Fibroblast of lung (primary cell): Measurements from ENCODE around the gene GAA. TPM values are rescaled to one million over a fixed set of nuclear protein-coding genes. Genes with fewer than 3 reads are reported as not detected.

Experiments used
- DNase-seq, 2 donors: peaks; one replicate each; pipeline versions ENCODE4 v3.0.0 to v3.0.0-alpha.2; 2010; ENCODE audit warnings: low read depth in 2 of 2
- H2AFZ ChIP-seq: 2 replicates; pipeline ENCODE4 v1.5.1; 2012; ENCODE audit warnings: low read length, control low read depth, inconsistent platforms
- H3K27ac ChIP-seq: 2 replicates; pipeline ENCODE4 v1.5.1; 2011; ENCODE audit warnings: low read length, control low read depth; ENCODE audit not compliant: insufficient read depth
- H3K27me3 ChIP-seq: 2 replicates; pipeline ENCODE4 v1.5.1; 2011; ENCODE audit warnings: mild to moderate bottlenecking, low read length; ENCODE audit not compliant: control insufficient read depth, insufficient read depth
- H3K36me3 ChIP-seq: 2 replicates; pipeline ENCODE4 v1.5.1; 2011; ENCODE audit warnings: low read length; ENCODE audit not compliant: control insufficient read depth, insufficient read depth
- H3K4me1 ChIP-seq: 2 replicates; pipeline ENCODE4 v1.5.1; 2011; ENCODE audit warnings: low read length; ENCODE audit not compliant: control insufficient read depth, insufficient read depth; ENCODE audit errors: extremely low read depth
- H3K4me2 ChIP-seq: 2 replicates; pipeline ENCODE4 v1.5.1; 2011; ENCODE audit warnings: low read length, control low read depth; ENCODE audit not compliant: insufficient read depth; ENCODE audit errors: extremely low read depth
- H3K4me3 ChIP-seq, 4 experiments: fragments of 200-600 bp in 1 of 4; sonication (generic) in 1 of 4; replicated peaks in 1 of 4; 2 replicates each; pipeline ENCODE4 v1.5.1; 2011 to 2016; ENCODE audit warnings: low read length in 4 of 4, low read depth in 3 of 4, mild to moderate bottlenecking in 3 of 4, control low read depth in 2 of 4, inconsistent platforms in 1 of 4, mixed read lengths in 1 of 4; ENCODE audit not compliant: insufficient read depth in 1 of 4; ENCODE audit errors: control extremely low read depth in 1 of 4
- H3K79me2 ChIP-seq: 2 replicates; pipeline ENCODE4 v1.5.1; 2012; ENCODE audit warnings: mild to moderate bottlenecking, low read length, inconsistent platforms; ENCODE audit not compliant: control insufficient read depth, insufficient read depth
- H3K9ac ChIP-seq: 2 replicates; pipeline ENCODE4 v1.5.1; 2011; ENCODE audit warnings: mild to moderate bottlenecking, low read length, control low read depth; ENCODE audit not compliant: insufficient read depth
- H3K9me3 ChIP-seq: 2 replicates; pipeline ENCODE4 v1.5.1; 2012; ENCODE audit warnings: low read depth, low read length; ENCODE audit not compliant: control insufficient read depth, insufficient read depth
- H4K20me1 ChIP-seq: 2 replicates; pipeline ENCODE4 v1.5.1; 2011; ENCODE audit warnings: low read length; ENCODE audit not compliant: control insufficient read depth, insufficient read depth; ENCODE audit errors: extremely low read depth
- EZH2 ChIP-seq: IDR thresholded peaks from 2 replicates; pipeline ENCODE4 v1.5.1; 2012; ENCODE audit warnings: low read length, control low read depth, mild to moderate bottlenecking; ENCODE audit errors: missing control alignments
- polyA plus RNA-seq, 2 donors: library from polyadenylated mRNA; depleted of rRNA in 1 of 2; stranded (reverse) in 1 of 2; unstranded in 1 of 2; fragments of >200 nt; gene quantifications; 2 replicates each; pipeline ENCODE4 v1.2.1, GENCODE V29; 2011 to 2012; ENCODE audit warnings: missing spikeins in 1 of 2
- total RNA-seq: library from RNA; depleted of rRNA; stranded (reverse); fragments of >200 nt; gene quantifications from 2 replicates; pipeline ENCODE4 v1.2.1, GENCODE V29; 2014
- TF ChIP-seq, protein P1 (sequence below), 2 donors: IDR thresholded peaks in 1 of 2; conservative IDR thresholded peaks in 1 of 2; 1 replicate in 1 of 2; 2 replicates in 1 of 2; pipeline ENCODE4 v1.5.1; 2011 to 2012; ENCODE audit warnings: low read length in 2 of 2, control low read depth in 1 of 2, inconsistent platforms in 1 of 2, low read depth in 1 of 2, mild to moderate bottlenecking in 1 of 2

GAA gene
- total and polyA plus RNA-seq, 2 donors (not counting 1 experiment from before 2014, with no cell fraction given): 6.4 to 25.6 TPM

DNA sequence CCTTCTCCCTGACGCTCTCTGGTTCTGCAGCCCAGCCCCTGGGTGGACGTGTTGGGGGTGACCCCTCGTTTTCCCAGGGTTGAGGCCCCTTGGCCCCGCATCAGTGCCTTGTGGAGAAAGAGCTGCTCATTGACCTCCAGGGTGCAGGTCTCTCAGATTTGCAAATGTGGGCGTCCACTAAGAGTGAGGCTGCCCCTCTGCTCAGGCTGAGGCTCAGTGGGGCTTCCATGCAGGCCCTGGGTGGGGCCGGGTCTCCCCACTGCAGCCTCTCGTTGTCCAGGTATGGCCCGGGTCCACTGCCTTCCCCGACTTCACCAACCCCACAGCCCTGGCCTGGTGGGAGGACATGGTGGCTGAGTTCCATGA lies 9.0 kb downstream of the GAA start:
- no peak overlapping the region for H3K9ac ChIP-seq

DNA sequence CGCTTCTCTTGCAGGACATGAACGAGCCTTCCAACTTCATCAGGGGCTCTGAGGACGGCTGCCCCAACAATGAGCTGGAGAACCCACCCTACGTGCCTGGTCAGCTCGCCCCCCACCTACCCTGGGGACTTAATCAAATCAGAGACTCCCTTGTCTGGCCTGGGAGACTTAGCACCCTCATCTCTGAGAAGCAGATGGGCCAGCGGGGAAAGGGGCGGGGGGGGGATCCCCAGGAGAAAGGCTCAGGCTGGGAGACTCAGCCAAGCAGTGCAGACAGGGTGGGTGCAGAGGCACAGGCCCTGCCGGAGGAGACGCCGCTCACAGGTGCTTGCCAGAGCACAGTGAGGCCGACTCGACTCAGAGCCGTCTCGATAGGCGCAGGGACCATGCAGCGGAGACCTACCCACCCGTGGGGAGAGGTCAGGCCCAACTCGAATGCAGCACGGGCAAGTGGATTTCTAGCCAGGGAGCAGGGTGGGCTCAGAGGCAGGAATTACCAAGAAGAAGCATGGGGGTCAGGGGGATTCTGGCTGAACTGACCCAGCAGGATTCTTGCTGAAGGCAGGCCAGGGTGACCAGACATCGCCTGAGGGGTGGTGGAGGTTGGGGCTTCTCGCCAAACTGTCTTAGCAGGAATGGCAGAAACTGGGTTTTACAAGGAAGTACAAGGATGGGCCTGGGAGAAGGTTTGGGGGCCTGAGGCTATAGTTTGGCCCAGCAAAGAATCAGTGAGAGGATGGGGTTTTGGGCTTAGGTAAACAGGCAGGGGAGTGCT lies 9.7 kb downstream of the GAA start:
- no peaks in the 10 kb centered on the region for H4K20me1 ChIP-seq
- no peaks in the 10 kb centered on the region for H3K4me1 ChIP-seq
- H3K4me3 ChIP-seq: no peak overlapping the region
- H3K4me2 ChIP-seq: no peak overlapping the region
- H3K9me3 ChIP-seq: no peaks in the 10 kb centered on the region
- no peak overlapping the region for H2AFZ ChIP-seq
- no peak overlapping the region for H3K27ac ChIP-seq
- no peaks in the 10 kb centered on the region for H3K27me3 ChIP-seq
- no peak for DNase-seq
- H3K79me2 ChIP-seq: no peaks in the 10 kb centered on the region
- TF ChIP-seq, protein P1, sequence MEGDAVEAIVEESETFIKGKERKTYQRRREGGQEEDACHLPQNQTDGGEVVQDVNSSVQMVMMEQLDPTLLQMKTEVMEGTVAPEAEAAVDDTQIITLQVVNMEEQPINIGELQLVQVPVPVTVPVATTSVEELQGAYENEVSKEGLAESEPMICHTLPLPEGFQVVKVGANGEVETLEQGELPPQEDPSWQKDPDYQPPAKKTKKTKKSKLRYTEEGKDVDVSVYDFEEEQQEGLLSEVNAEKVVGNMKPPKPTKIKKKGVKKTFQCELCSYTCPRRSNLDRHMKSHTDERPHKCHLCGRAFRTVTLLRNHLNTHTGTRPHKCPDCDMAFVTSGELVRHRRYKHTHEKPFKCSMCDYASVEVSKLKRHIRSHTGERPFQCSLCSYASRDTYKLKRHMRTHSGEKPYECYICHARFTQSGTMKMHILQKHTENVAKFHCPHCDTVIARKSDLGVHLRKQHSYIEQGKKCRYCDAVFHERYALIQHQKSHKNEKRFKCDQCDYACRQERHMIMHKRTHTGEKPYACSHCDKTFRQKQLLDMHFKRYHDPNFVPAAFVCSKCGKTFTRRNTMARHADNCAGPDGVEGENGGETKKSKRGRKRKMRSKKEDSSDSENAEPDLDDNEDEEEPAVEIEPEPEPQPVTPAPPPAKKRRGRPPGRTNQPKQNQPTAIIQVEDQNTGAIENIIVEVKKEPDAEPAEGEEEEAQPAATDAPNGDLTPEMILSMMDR (conservative IDR thresholded peaks at IDR 0.05 in 1 of 2, IDR thresholded peaks at IDR 0.05 in 1 of 2; ENCODE audit: low read depth in 1 of 2, low read length in 2 of 2): no peak
- TF ChIP-seq EZH2: no peak
- no peaks in the 10 kb centered on the region for H3K36me3 ChIP-seq
- H3K9ac ChIP-seq: no peak overlapping the region

More for the DNA sequence above, 9.0 kb downstream of the GAA start:
- Histone ChIP-seq H2AFZ (no peak overlapping the region), H3K79me2 (no peaks in the 10 kb centered on the region), H3K4me2 (no peak overlapping the region), H3K27me3 (no peaks in the 10 kb centered on the region), H3K27ac (no peak overlapping the region), H3K4me3 (no peak overlapping the region), H3K36me3 (no peaks in the 10 kb centered on the region), H3K4me1 (no peaks in the 10 kb centered on the region), H3K9me3 (no peaks in the 10 kb centered on the region), H4K20me1 (no peaks in the 10 kb centered on the region)
- no peak for DNase-seq
- TF ChIP-seq, protein P1 (conservative IDR thresholded peaks at IDR 0.05 in 1 of 2, IDR thresholded peaks at IDR 0.05 in 1 of 2; ENCODE audit: low read depth in 1 of 2, low read length in 2 of 2): no peak

DNA sequence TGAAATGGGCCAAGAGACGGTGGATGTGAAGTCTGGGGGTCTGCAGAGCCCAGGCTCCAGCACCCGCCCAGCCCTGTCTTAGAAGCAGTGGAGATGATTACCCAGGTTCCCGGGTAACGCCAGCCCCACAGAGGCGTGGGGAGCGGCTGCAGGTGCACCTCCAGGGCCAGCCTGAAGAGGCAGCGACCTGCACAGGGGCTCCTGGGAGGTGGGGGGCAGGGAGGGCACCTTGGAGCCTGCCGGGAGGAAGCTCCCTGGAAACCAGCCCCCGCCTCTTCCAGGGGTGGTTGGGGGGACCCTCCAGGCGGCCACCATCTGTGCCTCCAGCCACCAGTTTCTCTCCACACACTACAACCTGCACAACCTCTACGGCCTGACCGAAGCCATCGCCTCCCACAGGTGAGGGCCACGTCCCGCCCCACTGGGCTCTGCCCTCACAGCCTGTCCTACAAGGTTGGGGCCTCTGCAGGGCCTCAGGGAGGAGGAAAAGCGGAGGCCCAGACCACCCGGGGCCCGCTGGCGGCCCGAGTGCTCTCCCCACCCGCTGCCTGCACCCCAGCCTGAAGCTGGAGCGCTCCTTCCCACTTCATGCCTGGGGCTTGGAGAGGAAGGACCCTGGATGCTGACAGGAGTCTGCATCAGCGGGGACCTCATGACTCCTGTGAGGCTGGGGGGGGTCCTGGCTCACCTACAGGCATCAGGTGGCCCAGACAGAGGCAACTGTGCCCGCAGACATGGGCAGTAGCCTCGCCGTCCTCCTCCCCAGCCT lies 10.5 kb downstream of the GAA start:
- Histone ChIP-seq H3K79me2 (no peaks in the 10 kb centered on the region), H3K4me1 (no peaks in the 10 kb centered on the region), H2AFZ (no peak overlapping the region), H3K9me3 (no peaks in the 10 kb centered on the region), H3K4me2 (no peak overlapping the region), H3K4me3 (no peak overlapping the region), H3K9ac (no peak overlapping the region), H3K36me3 (no peaks in the 10 kb centered on the region), H4K20me1 (no peaks in the 10 kb centered on the region), H3K27me3 (no peaks in the 10 kb centered on the region), H3K27ac (no peak overlapping the region)
- no peak for DNase-seq
- TF ChIP-seq, protein P1 (conservative IDR thresholded peaks at IDR 0.05 in 1 of 2, IDR thresholded peaks at IDR 0.05 in 1 of 2; ENCODE audit: low read depth in 1 of 2, low read length in 2 of 2): no peak
- TF ChIP-seq EZH2: no peak
